CD4-positive, alpha-beta memory T cell (primary cell): ENCODE results near the gene POLR2A. TPM values are rescaled to one million over a fixed set of nuclear protein-coding genes. Genes with fewer than 3 reads are reported as not detected.
A peak's percentile ranks its signal among the peaks of the same experiment; 100 is the strongest.

Experiments used
- CTCF ChIA-PET: fragments of 350-600 bp; sonication (Branson Sonifier 250); formaldehyde crosslinking; loops from one replicate; lab custom pipeline; 2021; ENCODE audit warnings: inconsistent platforms; ENCODE audit not compliant: partially characterized antibody; lab: Charles Lee
- POLR2A ChIA-PET: fragments of 350-600 bp; sonication (Branson Sonifier 250); formaldehyde crosslinking; loops from one replicate; lab custom pipeline; 2021; ENCODE audit not compliant: partially characterized antibody; lab: Charles Lee
- DNase-seq, 5 donors: peaks; one replicate each; pipeline versions ENCODE4 v3.0.0 to v3.0.0-alpha.2; 2020 to 2022; ENCODE audit warnings: mixed read lengths in 1 of 5
- H3K27ac ChIP-seq: one replicate; pipeline ENCODE4 v1.7.0; 2013; ENCODE audit warnings: low read depth, low read length
- H3K27me3 ChIP-seq: 2 replicates; pipeline ENCODE4 v1.7.0; 2013; ENCODE audit warnings: mild to moderate bottlenecking, low read length, moderate library complexity; ENCODE audit not compliant: insufficient read depth
- H3K36me3 ChIP-seq: 2 replicates; pipeline ENCODE4 v1.7.0; 2013; ENCODE audit warnings: mild to moderate bottlenecking, low read length, moderate library complexity; ENCODE audit not compliant: insufficient read depth
- H3K4me1 ChIP-seq: 2 replicates; pipeline ENCODE4 v1.7.0; 2013; ENCODE audit warnings: mild to moderate bottlenecking, low read length, moderate library complexity; ENCODE audit not compliant: insufficient read depth
- H3K4me3 ChIP-seq, 2 donors: one replicate each; pipeline ENCODE4 v1.7.0; 2013; ENCODE audit warnings: low read length in 2 of 2, mild to moderate bottlenecking in 1 of 2
- H3K9me3 ChIP-seq, 2 donors: one replicate each; pipeline ENCODE4 v1.7.0; 2013; ENCODE audit warnings: low read length in 2 of 2, control low read depth in 1 of 2; ENCODE audit not compliant: control insufficient read depth in 1 of 2
- H3K27ac Mint-ChIP-seq, 7 donors: one replicate each; pipeline ENCODE4 v1.8.0; 2020 to 2021; ENCODE audit warnings: mixed read lengths in 7 of 7, mild to moderate bottlenecking in 6 of 7, inconsistent platforms in 3 of 7, moderate library complexity in 3 of 7
- H3K27me3 Mint-ChIP-seq, 2 donors: one replicate each; pipeline ENCODE4 v1.8.0; 2020 to 2021; ENCODE audit warnings: mixed read lengths in 2 of 2
- H3K36me3 Mint-ChIP-seq, 2 donors: one replicate each; pipeline ENCODE4 v1.8.0; 2020 to 2021; ENCODE audit warnings: mixed read lengths in 2 of 2, inconsistent platforms in 1 of 2, mild to moderate bottlenecking in 1 of 2
- H3K4me1 Mint-ChIP-seq, 4 donors: one replicate each; pipeline ENCODE4 v1.8.0; 2020 to 2021; ENCODE audit warnings: mixed read lengths in 4 of 4, mild to moderate bottlenecking in 1 of 4
- H3K4me3 Mint-ChIP-seq, 8 donors: one replicate each; pipeline ENCODE4 v1.8.0; 2020 to 2021; ENCODE audit warnings: mixed read lengths in 8 of 8, mild to moderate bottlenecking in 7 of 8, moderate library complexity in 6 of 8, inconsistent platforms in 3 of 8
- H3K9me3 Mint-ChIP-seq, 8 donors: one replicate each; pipeline ENCODE4 v1.8.0; 2020 to 2021; ENCODE audit warnings: mixed read lengths in 8 of 8, mild to moderate bottlenecking in 5 of 8, inconsistent platforms in 3 of 8, moderate library complexity in 1 of 8
- intact Hi-C: fragments of 100-400 bp; cut with micrococcal nuclease; formaldehyde crosslinking; loops from one replicate; pipeline ENCODE4 v1.15.1; 2023
- polyA plus RNA-seq, 2 donors: library from polyadenylated mRNA; unstranded; fragments of 300-500 nt; fragmentation: Illumina TruSeq; gene quantifications; one replicate each; pipeline ENCODE4 v1.2.3, GENCODE V29; 2021
- total RNA-seq, 2 experiments: library from RNA; stranded (reverse); gene quantifications; one replicate each; pipeline ENCODE4 v1.2.3, GENCODE V29; 2021

The POLR2A gene
- total and polyA plus RNA-seq, 4 experiments from 2014 or later: 8.6 to 191 (median 127) TPM

- Histone ChIP-seq H3K36me3 (peaks cover 64% of the 10 kb centered on the region), H3K4me1 (no peaks in the 10 kb centered on the region), H3K27me3 (no peaks in the 10 kb centered on the region), H3K27ac (no peak overlapping the region), H3K4me3 (no peak overlapping the region), H3K9me3 (no peaks in the 10 kb centered on the region)
- H3K36me3 Mint-ChIP-seq: peaks cover 51 to 90% of the 10 kb centered on the region in 2 donors
- no peaks in the 10 kb centered on the region for H3K27me3 Mint-ChIP-seq
- H3K4me1 Mint-ChIP-seq: peaks cover 0 to 2% (median under 1%) of the 10 kb centered on the region in 4 donors
- no peak overlapping the region for H3K4me3 Mint-ChIP-seq
- CTCF ChIA-PET: no interaction called here
- DNase-seq: no peak
- peak overlapping the region in 1 of 7 donors; percentile 75 for H3K27ac Mint-ChIP-seq
- H3K9me3 Mint-ChIP-seq: no peaks in the 10 kb centered on the region
- POLR2A ChIA-PET: no interaction called here
- intact Hi-C loops: no loop called here
Observed at GRCh38 chr17:7509937-7510336, 25.8 kb downstream of the POLR2A start.

DNA sequence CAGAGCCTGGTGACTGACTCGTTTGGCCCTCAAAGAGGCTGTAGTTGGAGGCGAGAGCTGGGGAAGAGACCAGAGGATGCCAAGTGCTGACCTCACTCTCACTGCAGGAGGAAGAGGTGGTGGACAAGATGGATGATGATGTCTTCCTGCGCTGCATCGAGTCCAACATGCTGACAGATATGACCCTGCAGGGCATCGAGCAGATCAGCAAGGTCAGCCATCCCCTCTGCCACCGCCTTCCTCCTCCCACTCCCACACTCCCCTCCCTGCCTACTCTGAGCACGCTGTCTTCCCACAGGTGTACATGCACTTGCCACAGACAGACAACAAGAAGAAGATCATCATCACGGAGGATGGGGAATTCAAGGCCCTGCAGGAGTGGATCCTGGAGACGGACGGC is 26.9 kb downstream of the POLR2A start:
- no peak overlapping the region for H3K27ac ChIP-seq
- Mint-ChIP-seq H3K27me3 (no peaks in the 10 kb centered on the region), H3K36me3 (peaks cover 48 to 81% of the 10 kb centered on the region in 2 donors), H3K4me1 (peaks cover 0 to 2% (median under 1%) of the 10 kb centered on the region in 4 donors), H3K27ac (peak overlapping the region in 2 of 7 donors; percentile 30 to 43), H3K9me3 (no peaks in the 10 kb centered on the region), H3K4me3 (no peak overlapping the region)
- no peak overlapping the region for H3K4me3 ChIP-seq
- intact Hi-C loops: no loop called here
- ChIA-PET CTCF (interaction anchor here (0.8 to 6.9 kb wide), 2 partner anchors 49 to 177 kb away, joined by 3 to 173 read pairs; partner anchors contain the start of genes SENP3, TNFSF13 and TP53), POLR2A (interaction anchor here (1.0 kb wide), 1 partner anchor 74 kb away, joined by 3 read pairs; no protein-coding TSS in a partner anchor)
- H3K4me1 ChIP-seq: no peaks in the 10 kb centered on the region
- DNase-seq: no peak
- H3K9me3 ChIP-seq: no peaks in the 10 kb centered on the region
- H3K27me3 ChIP-seq: no peaks in the 10 kb centered on the region
- peaks cover 58% of the 10 kb centered on the region for H3K36me3 ChIP-seq

DNA sequence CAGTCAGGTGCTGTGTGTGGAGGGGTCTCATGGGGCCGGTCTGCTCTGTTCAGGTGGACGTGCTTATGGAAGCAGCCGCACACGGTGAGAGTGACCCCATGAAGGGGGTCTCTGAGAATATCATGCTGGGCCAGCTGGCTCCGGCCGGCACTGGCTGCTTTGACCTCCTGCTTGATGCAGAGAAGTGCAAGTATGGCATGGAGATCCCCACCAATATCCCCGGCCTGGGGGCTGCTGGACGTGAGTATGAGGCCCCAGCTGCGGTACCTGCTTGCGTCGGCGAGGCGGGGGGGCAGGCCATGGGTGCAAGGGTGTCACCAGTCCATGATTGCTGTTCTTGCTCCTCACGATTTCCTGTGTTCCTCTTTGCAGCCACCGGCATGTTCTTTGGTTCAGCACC is 27.9 kb downstream of the POLR2A start:
- intact Hi-C loops: no loop called here

DNA sequence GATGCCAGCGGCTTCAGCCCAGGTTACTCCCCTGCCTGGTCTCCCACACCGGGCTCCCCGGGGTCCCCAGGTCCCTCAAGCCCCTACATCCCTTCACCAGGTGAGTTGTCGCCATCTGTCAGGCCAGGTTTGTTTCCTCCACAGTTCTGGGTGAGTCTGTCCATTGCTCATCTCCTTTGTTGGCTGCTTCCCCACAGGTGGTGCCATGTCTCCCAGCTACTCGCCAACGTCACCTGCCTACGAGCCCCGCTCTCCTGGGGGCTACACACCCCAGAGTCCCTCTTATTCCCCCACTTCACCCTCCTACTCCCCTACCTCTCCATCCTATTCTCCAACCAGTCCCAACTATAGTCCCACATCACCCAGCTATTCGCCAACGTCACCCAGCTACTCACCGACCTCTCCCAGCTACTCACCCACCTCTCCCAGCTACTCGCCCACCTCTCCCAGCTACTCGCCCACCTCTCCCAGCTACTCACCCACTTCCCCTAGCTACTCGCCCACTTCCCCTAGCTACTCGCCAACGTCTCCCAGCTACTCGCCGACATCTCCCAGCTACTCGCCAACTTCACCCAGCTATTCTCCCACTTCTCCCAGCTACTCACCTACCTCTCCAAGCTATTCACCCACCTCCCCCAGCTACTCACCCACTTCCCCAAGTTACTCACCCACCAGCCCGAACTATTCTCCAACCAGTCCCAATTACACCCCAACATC is 28.8 kb downstream of the POLR2A start:
- H3K27ac ChIP-seq: no peak overlapping the region
- H3K4me3 ChIP-seq: no peak overlapping the region
- peaks cover 0 to 2% (median under 1%) of the 10 kb centered on the region in 4 donors for H3K4me1 Mint-ChIP-seq
- no peaks in the 10 kb centered on the region for H3K9me3 ChIP-seq
- peaks cover 46 to 67% of the 10 kb centered on the region in 2 donors for H3K36me3 Mint-ChIP-seq
- intact Hi-C loops: no loop called here
- POLR2A ChIA-PET: interaction anchor here (0.7 to 4.8 kb wide), 10 partner anchors 10 to 173 kb away, joined by 3 to 40 read pairs (median 4); partner anchors contain the start of genes POLR2A, SENP3 and ZBTB4
- no peaks in the 10 kb centered on the region for H3K27me3 ChIP-seq
- H3K4me3 Mint-ChIP-seq: no peak overlapping the region
- DNase-seq: no peak
- peaks cover 54% of the 10 kb centered on the region for H3K36me3 ChIP-seq
- peak overlapping the region in 3 of 7 donors; percentile 43 to 59 (median 52) for H3K27ac Mint-ChIP-seq
- no peaks in the 10 kb centered on the region for H3K4me1 ChIP-seq
- no peaks in the 10 kb centered on the region for H3K9me3 Mint-ChIP-seq
- CTCF ChIA-PET: interaction anchor here (0.6 to 6.9 kb wide), 21 partner anchors 9 to 233 kb away, joined by 3 to 173 read pairs (median 6); partner anchors contain the start of genes SENP3, SOX15, TMEM102 and TNFSF12
- no peaks in the 10 kb centered on the region for H3K27me3 Mint-ChIP-seq

More for the DNA sequence above, 27.9 kb downstream of the POLR2A start:
- Mint-ChIP-seq H3K27me3 (no peaks in the 10 kb centered on the region), H3K4me3 (no peak overlapping the region), H3K9me3 (no peaks in the 10 kb centered on the region), H3K27ac (peak overlapping the region in 1 of 7 donors; percentile 43), H3K36me3 (peaks cover 48 to 73% of the 10 kb centered on the region in 2 donors), H3K4me1 (peaks cover 0 to 2% (median under 1%) of the 10 kb centered on the region in 4 donors)
- Histone ChIP-seq H3K36me3 (peaks cover 54% of the 10 kb centered on the region), H3K4me1 (no peaks in the 10 kb centered on the region), H3K9me3 (no peaks in the 10 kb centered on the region), H3K27ac (no peak overlapping the region), H3K27me3 (no peaks in the 10 kb centered on the region), H3K4me3 (no peak overlapping the region)
- ChIA-PET POLR2A (interaction anchor here (1.0 to 1.6 kb wide), 2 partner anchors 57 to 75 kb away, joined by 3 read pairs; no protein-coding TSS in a partner anchor), CTCF (interaction anchor here (1.4 to 6.9 kb wide), 4 partner anchors 15 to 48 kb away, joined by 5 to 173 read pairs (median 27); partner anchors contain the start of genes SENP3, TNFSF12 and TNFSF13)
- DNase-seq: no peak

DNA sequence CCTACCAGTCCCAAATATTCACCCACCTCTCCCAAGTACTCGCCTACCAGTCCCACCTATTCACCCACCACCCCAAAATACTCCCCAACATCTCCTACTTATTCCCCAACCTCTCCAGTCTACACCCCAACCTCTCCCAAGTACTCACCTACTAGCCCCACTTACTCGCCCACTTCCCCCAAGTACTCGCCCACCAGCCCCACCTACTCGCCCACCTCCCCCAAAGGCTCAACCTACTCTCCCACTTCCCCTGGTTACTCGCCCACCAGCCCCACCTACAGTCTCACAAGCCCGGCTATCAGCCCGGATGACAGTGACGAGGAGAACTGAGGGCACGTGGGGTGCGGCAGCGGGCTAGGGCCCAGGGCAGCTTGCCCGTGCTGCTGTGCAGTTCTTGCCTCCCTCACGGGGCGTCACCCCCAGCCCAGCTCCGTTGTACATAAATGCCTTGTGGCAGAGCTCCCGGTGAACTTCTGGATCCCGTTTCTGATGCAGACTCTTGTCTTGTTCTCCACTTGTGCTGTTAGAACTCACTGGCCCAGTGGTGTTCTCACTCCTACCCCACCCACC is 29.8 kb downstream of the POLR2A start:
- ChIA-PET CTCF (interaction anchor here (0.7 to 6.9 kb wide), 36 partner anchors 9 to 234 kb away, joined by 3 to 173 read pairs (median 6); partner anchors contain the start of genes ACAP1, SENP3, SOX15 and TMEM102), POLR2A (interaction anchor here (0.6 to 4.8 kb wide), 16 partner anchors 10 to 174 kb away, joined by 3 to 40 read pairs (median 4); partner anchors contain the start of genes POLR2A, SENP3, TP53 and WRAP53)
- H3K27me3 ChIP-seq: no peaks in the 10 kb centered on the region
- H3K36me3 ChIP-seq: peaks cover 51% of the 10 kb centered on the region
- Mint-ChIP-seq H3K36me3 (peaks cover 36 to 58% of the 10 kb centered on the region in 2 donors), H3K4me3 (peak overlapping the region in 1 of 8 donors; percentile 35), H3K27me3 (no peaks in the 10 kb centered on the region), H3K9me3 (no peaks in the 10 kb centered on the region), H3K27ac (peak overlapping the region in 2 of 7 donors; percentile 43 to 59), H3K4me1 (peaks cover 0 to 2% (median under 1%) of the 10 kb centered on the region in 4 donors)
- H3K4me3 ChIP-seq: no peak overlapping the region
- no peaks in the 10 kb centered on the region for H3K9me3 ChIP-seq
- DNase-seq: no peak
- H3K27ac ChIP-seq: no peak overlapping the region
- intact Hi-C loops: loop anchor here (1.0 kb wide), 2 partner anchors 47 to 75 kb away; partner anchors contain the start of gene SENP3
- no peaks in the 10 kb centered on the region for H3K4me1 ChIP-seq

- Mint-ChIP-seq H3K36me3 (peaks cover 21 to 37% of the 10 kb centered on the region in 2 donors), H3K9me3 (no peaks in the 10 kb centered on the region), H3K27me3 (no peaks in the 10 kb centered on the region), H3K4me3 (no peak overlapping the region), H3K27ac (peak overlapping the region in 4 of 7 donors; percentile 17 to 74 (median 50)), H3K4me1 (peaks cover 0 to 2% (median 0%) of the 10 kb centered on the region in 4 donors)
- H3K36me3 ChIP-seq: peaks cover 31% of the 10 kb centered on the region
- H3K4me3 ChIP-seq: no peak overlapping the region
- intact Hi-C loops: loop anchor here (1.0 kb wide), 1 partner anchor 172 kb away; the partner anchor contains the start of gene WRAP53
- no peaks in the 10 kb centered on the region for H3K27me3 ChIP-seq
- ChIA-PET CTCF (interaction anchor here (0.8 to 6.9 kb wide), 18 partner anchors 8 to 267 kb away, joined by 3 to 173 read pairs (median 7); partner anchors contain the start of genes ACAP1, SENP3, SOX15 and TMEM102), POLR2A (interaction anchor here (0.6 to 4.8 kb wide), 5 partner anchors 31 to 172 kb away, joined by 3 to 40 read pairs (median 7); partner anchors contain the start of genes SENP3, TP53 and WRAP53)
- no peak overlapping the region for H3K27ac ChIP-seq
- DNase-seq: no peak
- H3K9me3 ChIP-seq: no peaks in the 10 kb centered on the region
- no peaks in the 10 kb centered on the region for H3K4me1 ChIP-seq
Observed at GRCh38 chr17:7515911-7516610, 31.9 kb downstream of the POLR2A start.
